ENCODE measurements around the gene OXLD1.

The OXLD1 gene

GRCh38 chr17:81616877-81617276 lies 49.5 kb downstream of the OXLD1 start:
- no peak for TF ChIP-seq CTCF (IDR thresholded peaks at IDR 0.05; ENCODE audit: low read depth, low read length)

GRCh38 chr17:81615401-81615930 lies 50.9 kb downstream of the OXLD1 start:
- Histone ChIP-seq H3K9me3 (no peaks in the 10 kb centered on the region), H3K36me3 (peaks cover 48% of the 10 kb centered on the region), H3K27me3 (no peaks in the 10 kb centered on the region), H3K4me3 (ENCODE audit: low read depth, low read length) (no peak overlapping the region), H3K4me1 (no peaks in the 10 kb centered on the region)
- no peak for DNase-seq
- no peak for TF ChIP-seq CTCF (IDR thresholded peaks at IDR 0.05; ENCODE audit: low read depth, low read length)

More at GRCh38 chr17:81616877-81617276, 49.5 kb downstream of the OXLD1 start:
- H3K36me3 ChIP-seq, result peaks cover 57% of the 10 kb centered on the region
- H3K9me3 ChIP-seq, result no peaks in the 10 kb centered on the region; the same call in 1 of the 2 replicates
- H3K27me3 ChIP-seq, result no peaks in the 10 kb centered on the region
- H3K4me3 ChIP-seq (ENCODE audit: low read depth, low read length), result no peak overlapping the region
- no peak for DNase-seq
- H3K4me1 ChIP-seq, result no peaks in the 10 kb centered on the region; the same call in 1 of the 2 replicates
